GF-D8 (cell line): ENCODE data around the gene GSTM4.
"Not testable (repeated sequence)": the region's sequence is repeated elsewhere in the genome, so short reads cannot be mapped to it uniquely, and the experiment has no call there.

ENCODE experiments used
- DNase-seq: peaks from one replicate; lab custom pipeline; 2025; lab: John Stamatoyannopoulos, UW

GSTM4 gene

GRCh38 chr1:109667452-109668122 is 11.7 kb downstream of the GSTM4 start, which contains the start of gene GSTM2:
Gene GSTM2 (plus strand): TSS chr1:109668057. CDS start chr1:109668116, 59 bp downstream.
- DNase-seq = no peak

GRCh38 chr1:109668123-109668775 is 12.3 kb downstream of the GSTM4 start:
- DNase-seq = no peak

GRCh38 chr1:109669246-109669948 is 13.5 kb downstream of the GSTM4 start:
- DNase-seq = peak; percentile 75

GRCh38 chr1:109669949-109670302 is 14.0 kb downstream of the GSTM4 start:
- not testable (repeated sequence) for DNase-seq

GRCh38 chr1:109671067-109671466 is 15.2 kb downstream of the GSTM4 start:
- DNase-seq = no peak

- not testable (repeated sequence) for DNase-seq
Observed at GRCh38 chr1:109673861-109674260, 18.0 kb downstream of the GSTM4 start.

GRCh38 chr1:109676683-109677381 is 20.9 kb downstream of the GSTM4 start:
- DNase-seq = not testable (repeated sequence)

- DNase-seq = no peak
Observed at GRCh38 chr1:109677459-109677858, 21.6 kb downstream of the GSTM4 start.

- not testable (repeated sequence) for DNase-seq
Observed at GRCh38 chr1:109678637-109679036, 22.7 kb downstream of the GSTM4 start.

- DNase-seq = peak; percentile 74
Observed at GRCh38 chr1:109684777-109685176, 28.9 kb downstream of the GSTM4 start.

GRCh38 chr1:109685399-109685798 is 29.5 kb downstream of the GSTM4 start:
- DNase-seq = not testable (repeated sequence)

GRCh38 chr1:109685890-109686289 is 30.0 kb downstream of the GSTM4 start:
- DNase-seq = not testable (repeated sequence)

- not testable (repeated sequence) for DNase-seq
Observed at GRCh38 chr1:109687109-109687508, 31.2 kb downstream of the GSTM4 start.

- DNase-seq = peak; percentile 35
Observed at GRCh38 chr1:109687641-109688499, 32.0 kb downstream of the GSTM4 start, which contains the start of gene GSTM1. Gene GSTM1 (plus strand): TSS chr1:109687817. CDS start chr1:109687874, 57 bp downstream.

- DNase-seq = no peak
Observed at GRCh38 chr1:109689844-109690405, 34.0 kb downstream of the GSTM4 start.

GRCh38 chr1:109691759-109692158 is 35.9 kb downstream of the GSTM4 start:
- no peak for DNase-seq

GRCh38 chr1:109694400-109694799 is 38.5 kb downstream of the GSTM4 start:
- not testable (repeated sequence) for DNase-seq

- not testable (repeated sequence) for DNase-seq
Observed at GRCh38 chr1:109695138-109695537, 39.2 kb downstream of the GSTM4 start.

GRCh38 chr1:109697066-109697465 is 41.2 kb downstream of the GSTM4 start:
- DNase-seq = no peak

GRCh38 chr1:109697861-109698260 is 42.0 kb downstream of the GSTM4 start:
- DNase-seq = not testable (repeated sequence)

GRCh38 chr1:109702940-109703339 is 47.0 kb downstream of the GSTM4 start:
- DNase-seq = not testable (repeated sequence)
